ENCODE data around the gene HOXB3.

DNA sequence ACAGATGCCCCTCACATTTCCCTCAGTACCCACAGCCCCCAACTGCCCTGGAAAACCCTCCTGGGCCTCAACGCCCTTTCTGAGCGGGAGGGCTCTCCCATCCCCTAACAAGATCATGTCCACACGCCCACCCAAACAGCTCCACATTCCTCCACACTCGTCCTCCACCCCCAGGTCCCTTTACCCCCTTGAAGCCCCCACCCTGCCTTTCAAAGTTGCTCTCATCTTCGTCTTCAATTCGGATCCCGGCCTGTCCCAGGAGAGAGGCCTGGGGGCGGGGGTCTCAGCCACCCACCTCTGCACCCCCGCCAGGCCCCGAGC lies 26.2 kb downstream of the HOXB3 start:
- TF ChIP-seq, protein P1, sequence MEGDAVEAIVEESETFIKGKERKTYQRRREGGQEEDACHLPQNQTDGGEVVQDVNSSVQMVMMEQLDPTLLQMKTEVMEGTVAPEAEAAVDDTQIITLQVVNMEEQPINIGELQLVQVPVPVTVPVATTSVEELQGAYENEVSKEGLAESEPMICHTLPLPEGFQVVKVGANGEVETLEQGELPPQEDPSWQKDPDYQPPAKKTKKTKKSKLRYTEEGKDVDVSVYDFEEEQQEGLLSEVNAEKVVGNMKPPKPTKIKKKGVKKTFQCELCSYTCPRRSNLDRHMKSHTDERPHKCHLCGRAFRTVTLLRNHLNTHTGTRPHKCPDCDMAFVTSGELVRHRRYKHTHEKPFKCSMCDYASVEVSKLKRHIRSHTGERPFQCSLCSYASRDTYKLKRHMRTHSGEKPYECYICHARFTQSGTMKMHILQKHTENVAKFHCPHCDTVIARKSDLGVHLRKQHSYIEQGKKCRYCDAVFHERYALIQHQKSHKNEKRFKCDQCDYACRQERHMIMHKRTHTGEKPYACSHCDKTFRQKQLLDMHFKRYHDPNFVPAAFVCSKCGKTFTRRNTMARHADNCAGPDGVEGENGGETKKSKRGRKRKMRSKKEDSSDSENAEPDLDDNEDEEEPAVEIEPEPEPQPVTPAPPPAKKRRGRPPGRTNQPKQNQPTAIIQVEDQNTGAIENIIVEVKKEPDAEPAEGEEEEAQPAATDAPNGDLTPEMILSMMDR (tag by site-specific recombination; IDR thresholded peaks at IDR 0.05) = no peak
- TF ChIP-seq ZNF76 (tag by site-specific recombination; IDR thresholded peaks at IDR 0.05; ENCODE audit: borderline replicate concordance, low read depth) = no peak
- no peak for TF ChIP-seq ZNF184 (tag by site-specific recombination; IDR thresholded peaks at IDR 0.05)
- TF ChIP-seq ZNF175 (tag by site-specific recombination; IDR thresholded peaks at IDR 0.05) = no peak
- TF ChIP-seq, protein P2, sequence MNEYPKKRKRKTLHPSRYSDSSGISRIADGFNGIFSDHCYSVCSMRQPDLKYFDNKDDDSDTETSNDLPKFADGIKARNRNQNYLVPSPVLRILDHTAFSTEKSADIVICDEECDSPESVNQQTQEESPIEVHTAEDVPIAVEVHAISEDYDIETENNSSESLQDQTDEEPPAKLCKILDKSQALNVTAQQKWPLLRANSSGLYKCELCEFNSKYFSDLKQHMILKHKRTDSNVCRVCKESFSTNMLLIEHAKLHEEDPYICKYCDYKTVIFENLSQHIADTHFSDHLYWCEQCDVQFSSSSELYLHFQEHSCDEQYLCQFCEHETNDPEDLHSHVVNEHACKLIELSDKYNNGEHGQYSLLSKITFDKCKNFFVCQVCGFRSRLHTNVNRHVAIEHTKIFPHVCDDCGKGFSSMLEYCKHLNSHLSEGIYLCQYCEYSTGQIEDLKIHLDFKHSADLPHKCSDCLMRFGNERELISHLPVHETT (tag by site-specific recombination; IDR thresholded peaks at IDR 0.05) = no peak
- TF ChIP-seq ZNF248 (tag by site-specific recombination; IDR thresholded peaks at IDR 0.05) = no peak
- TF ChIP-seq, protein P3, sequence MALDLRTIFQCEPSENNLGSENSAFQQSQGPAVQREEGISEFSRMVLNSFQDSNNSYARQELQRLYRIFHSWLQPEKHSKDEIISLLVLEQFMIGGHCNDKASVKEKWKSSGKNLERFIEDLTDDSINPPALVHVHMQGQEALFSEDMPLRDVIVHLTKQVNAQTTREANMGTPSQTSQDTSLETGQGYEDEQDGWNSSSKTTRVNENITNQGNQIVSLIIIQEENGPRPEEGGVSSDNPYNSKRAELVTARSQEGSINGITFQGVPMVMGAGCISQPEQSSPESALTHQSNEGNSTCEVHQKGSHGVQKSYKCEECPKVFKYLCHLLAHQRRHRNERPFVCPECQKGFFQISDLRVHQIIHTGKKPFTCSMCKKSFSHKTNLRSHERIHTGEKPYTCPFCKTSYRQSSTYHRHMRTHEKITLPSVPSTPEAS (tag by site-specific recombination; IDR thresholded peaks at IDR 0.05) = no peak
- TF ChIP-seq GLI2 (tag by site-specific recombination; IDR thresholded peaks at IDR 0.05; ENCODE audit: borderline replicate concordance, low read depth) = no peak
- TF ChIP-seq ZNF350 (tag by site-specific recombination; IDR thresholded peaks at IDR 0.05) = no peak
- no peak for TF ChIP-seq ZNF157 (tag by site-specific recombination; IDR thresholded peaks at IDR 0.05)
- TF ChIP-seq ZNF311 (tag by site-specific recombination; IDR thresholded peaks at IDR 0.05; ENCODE audit: borderline replicate concordance) = no peak
- TF ChIP-seq, protein P4, sequence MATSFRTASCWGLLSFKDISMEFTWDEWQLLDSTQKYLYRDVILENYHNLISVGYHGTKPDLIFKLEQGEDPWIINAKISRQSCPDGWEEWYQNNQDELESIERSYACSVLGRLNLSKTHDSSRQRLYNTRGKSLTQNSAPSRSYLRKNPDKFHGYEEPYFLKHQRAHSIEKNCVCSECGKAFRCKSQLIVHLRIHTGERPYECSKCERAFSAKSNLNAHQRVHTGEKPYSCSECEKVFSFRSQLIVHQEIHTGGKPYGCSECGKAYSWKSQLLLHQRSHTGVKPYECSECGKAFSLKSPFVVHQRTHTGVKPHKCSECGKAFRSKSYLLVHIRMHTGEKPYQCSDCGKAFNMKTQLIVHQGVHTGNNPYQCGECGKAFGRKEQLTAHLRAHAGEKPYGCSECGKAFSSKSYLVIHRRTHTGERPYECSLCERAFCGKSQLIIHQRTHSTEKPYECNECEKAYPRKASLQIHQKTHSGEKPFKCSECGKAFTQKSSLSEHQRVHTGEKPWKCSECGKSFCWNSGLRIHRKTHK (tag by site-specific recombination; IDR thresholded peaks at IDR 0.05) = no peak
- no peak for TF ChIP-seq ZNF133 (tag by site-specific recombination; IDR thresholded peaks at IDR 0.05)
- TF ChIP-seq ZNF146 (tag by site-specific recombination; IDR thresholded peaks at IDR 0.05) = no peak

Data from HEK293 (cell line).